HG02642 (cell line): Measurements from ENCODE around the gene CTNNB1.

ENCODE experiments used
- ATAC-seq: cut with Tn5 transposase; IDR thresholded peaks from one replicate; pipeline ENCODE4 v1.9.1; 2021; ENCODE audit warnings: mild to moderate bottlenecking; ENCODE audit not compliant: unreplicated experiment, poor library complexity

The CTNNB1 gene

GRCh38 chr3:41198950-41199865, at the start of gene CTNNB1:
CTNNB1 (plus strand) TSS chr3:41199505; CDS start chr3:41224069, 24,564 bp downstream.
- ATAC-seq: peak; percentile 83

GRCh38 chr3:41155834-41156233, 43.5 kb upstream of the CTNNB1 start:
- no peak for ATAC-seq

GRCh38 chr3:41158947-41159346, 40.4 kb upstream of the CTNNB1 start:
- no peak for ATAC-seq

- ATAC-seq: no peak
Measured at GRCh38 chr3:41159588-41160189, 39.6 kb upstream of the CTNNB1 start.

- ATAC-seq: no peak
Measured at GRCh38 chr3:41162541-41162940, 36.8 kb upstream of the CTNNB1 start.

- ATAC-seq: no peak
Measured at GRCh38 chr3:41163006-41163405, 36.3 kb upstream of the CTNNB1 start.

- ATAC-seq: no peak
Measured at GRCh38 chr3:41163421-41163820, 35.9 kb upstream of the CTNNB1 start.

- ATAC-seq: no peak
Measured at GRCh38 chr3:41164777-41165176, 34.5 kb upstream of the CTNNB1 start.

- ATAC-seq: no peak
Measured at GRCh38 chr3:41167722-41168497, 31.4 kb upstream of the CTNNB1 start.

GRCh38 chr3:41169023-41169422, 30.3 kb upstream of the CTNNB1 start:
- no peak for ATAC-seq

- ATAC-seq: no peak
Measured at GRCh38 chr3:41173926-41174885, 25.1 kb upstream of the CTNNB1 start.

GRCh38 chr3:41175365-41175764, 23.9 kb upstream of the CTNNB1 start:
- ATAC-seq: no peak

GRCh38 chr3:41176596-41176995, 22.7 kb upstream of the CTNNB1 start:
- no peak for ATAC-seq

- ATAC-seq: no peak
Measured at GRCh38 chr3:41178576-41178975, 20.7 kb upstream of the CTNNB1 start.

GRCh38 chr3:41180396-41180795, 18.9 kb upstream of the CTNNB1 start:
- ATAC-seq: no peak

GRCh38 chr3:41182504-41183059, 16.7 kb upstream of the CTNNB1 start:
- no peak for ATAC-seq

GRCh38 chr3:41184394-41184793, 14.9 kb upstream of the CTNNB1 start:
- ATAC-seq: no peak

- ATAC-seq: no peak
Measured at GRCh38 chr3:41186297-41186696, 13.0 kb upstream of the CTNNB1 start.

- no peak for ATAC-seq
Measured at GRCh38 chr3:41188306-41188705, 11.0 kb upstream of the CTNNB1 start.
